IMR-90 (cell line): ENCODE results near the gene PACC1. TPM values are rescaled to one million over a fixed set of nuclear protein-coding genes. Genes with fewer than 3 reads are reported as not detected.
A peak's percentile ranks its signal among the peaks of the same experiment; 100 is the strongest.

Experiments
- ATAC-seq: fragments of 200-7000 bp; cut with Tn5 transposase; 2 replicates; pipeline ENCODE4 v1.9.1; 2020; ENCODE audit warnings: low read depth, mild to moderate bottlenecking, moderate library complexity
- BruUV-seq: library from RNA; stranded (reverse); fragments of 400-500 nt; replicated peaks from 2 replicates; lab custom pipeline; 2021; lab: Mats Ljungman, UMichigan
- CTCF ChIA-PET: fragments of 300-600 bp; formaldehyde crosslinking; extraction: SDS; loops from one replicate; lab custom pipeline; 2021; ENCODE audit warnings: antibody characterized with exemption; lab: Yijun Ruan, JAX
- POLR2A ChIA-PET: fragments of 300-600 bp; sonication (Branson Sonifier 250); formaldehyde crosslinking; loops from one replicate; lab custom pipeline; 2022; ENCODE audit warnings: antibody characterized with exemption; ENCODE audit not compliant: unreplicated experiment; lab: Charles Lee
- DNase-seq: peaks from one replicate; pipeline ENCODE4 v3.0.0; 2013
- H2AFZ ChIP-seq: replicated peaks from 2 replicates; pipeline ENCODE3; 2013; ENCODE audit warnings: low read length, mild to moderate bottlenecking; ENCODE audit not compliant: poor library complexity
- H2AK5ac ChIP-seq: 2 replicates; pipeline ENCODE4 v1.6.1; 2013; ENCODE audit warnings: low read depth, low read length, inconsistent platforms
- H2AK9ac ChIP-seq: replicated peaks from 2 replicates; pipeline ENCODE3; 2013; ENCODE audit warnings: mild to moderate bottlenecking, low read depth, low read length, moderate library complexity; ENCODE audit not compliant: poor library complexity
- H2BK120ac ChIP-seq: 2 replicates; pipeline ENCODE4 v1.6.1; 2013; ENCODE audit warnings: low read depth, low read length, inconsistent platforms
- H2BK15ac ChIP-seq: 3 replicates; pipeline ENCODE4 v1.6.1; 2013; ENCODE audit warnings: low read depth, low read length, inconsistent platforms
- H2BK20ac ChIP-seq: 2 replicates; pipeline ENCODE4 v1.6.1; 2013; ENCODE audit warnings: low read depth, mild to moderate bottlenecking, inconsistent platforms, low read length, moderate library complexity
- H2BK5ac ChIP-seq: 2 replicates; pipeline ENCODE4 v1.6.1; 2013; ENCODE audit warnings: mild to moderate bottlenecking, low read depth, low read length, inconsistent platforms; ENCODE audit not compliant: poor library complexity, severe bottlenecking
- H3K14ac ChIP-seq: replicated peaks from 2 replicates; pipeline ENCODE4 v1.6.1; 2013; ENCODE audit warnings: low read depth, low read length, inconsistent platforms
- H3K18ac ChIP-seq: 2 replicates; pipeline ENCODE4 v1.6.1; 2013; ENCODE audit warnings: low read depth, low read length, control low read depth
- H3K23ac ChIP-seq: 2 replicates; pipeline ENCODE4 v1.6.1; 2013; ENCODE audit warnings: low read depth, low read length, inconsistent platforms
- H3K27ac ChIP-seq: 2 replicates; pipeline ENCODE4 v1.5.1; 2013; ENCODE audit warnings: mild to moderate bottlenecking, control low read depth, low read length; ENCODE audit not compliant: insufficient read depth
- H3K27me3 ChIP-seq: 2 replicates; pipeline ENCODE4 v1.6.1; 2013; ENCODE audit warnings: low read length; ENCODE audit not compliant: control insufficient read depth, insufficient read depth
- H3K36me3 ChIP-seq: 2 replicates; pipeline ENCODE4 v1.6.1; 2013; ENCODE audit warnings: low read length, mixed read lengths; ENCODE audit not compliant: control insufficient read depth, insufficient read depth
- H3K4ac ChIP-seq: 2 replicates; pipeline ENCODE4 v1.6.1; 2013; ENCODE audit warnings: low read depth, low read length, inconsistent platforms
- H3K4me1 ChIP-seq: 2 replicates; pipeline ENCODE4 v1.6.1; 2013; ENCODE audit warnings: low read length, mixed read lengths; ENCODE audit not compliant: control insufficient read depth, insufficient read depth
- H3K4me2 ChIP-seq: 2 replicates; pipeline ENCODE4 v1.6.1; 2013; ENCODE audit warnings: low read depth, mild to moderate bottlenecking, control low read depth, low read length, moderate library complexity
- H3K4me3 ChIP-seq: 2 replicates; pipeline ENCODE4 v1.5.1; 2013; ENCODE audit warnings: low read depth, mild to moderate bottlenecking, control low read depth, low read length, moderate library complexity; ENCODE audit not compliant: insufficient read depth
- H3K56ac ChIP-seq: 2 replicates; pipeline ENCODE4 v1.6.1; 2013; ENCODE audit warnings: low read length, inconsistent platforms; ENCODE audit not compliant: insufficient read depth; ENCODE audit errors: extremely low read depth
- H3K79me1 ChIP-seq, 2 experiments: 2 replicates each; pipeline ENCODE4 v1.6.1; 2013; ENCODE audit warnings: low read length in 2 of 2, inconsistent platforms in 1 of 2, low read depth in 1 of 2
- H3K9ac ChIP-seq: 2 replicates; pipeline ENCODE4 v1.6.1; 2013; ENCODE audit warnings: low read depth, low read length, control low read depth
- H3K9me1 ChIP-seq: 2 replicates; pipeline ENCODE4 v1.6.1; 2013; ENCODE audit warnings: low read length, inconsistent platforms; ENCODE audit not compliant: insufficient read depth
- H3K9me3 ChIP-seq: 2 replicates; pipeline ENCODE4 v1.6.1; 2013; ENCODE audit warnings: low read length; ENCODE audit not compliant: control insufficient read depth, insufficient read depth
- H4K20me1 ChIP-seq: 2 replicates; pipeline ENCODE4 v1.6.1; 2013; ENCODE audit warnings: low read length, inconsistent platforms; ENCODE audit not compliant: insufficient read depth
- H4K5ac ChIP-seq: 2 replicates; pipeline ENCODE4 v1.6.1; 2013; ENCODE audit warnings: mild to moderate bottlenecking, low read depth, low read length, control low read depth
- H4K8ac ChIP-seq, 2 experiments: 2 replicates each; pipeline ENCODE4 v1.6.1; 2013; ENCODE audit warnings: low read depth in 2 of 2, low read length in 2 of 2, control low read depth in 1 of 2, inconsistent platforms in 1 of 2
- H4K91ac ChIP-seq: 2 replicates; pipeline ENCODE4 v1.6.1; 2013; ENCODE audit warnings: low read depth, low read length, inconsistent platforms; ENCODE audit not compliant: insufficient read depth
- MAFK ChIP-seq: IDR thresholded peaks from 2 replicates; pipeline ENCODE4 v1.6.1; 2012; ENCODE audit warnings: low read depth, low read length, improper control_type of control experiment
- WGBS, 2 experiments: methylation state at CpG; one replicate each; pipeline versions ENCODE4 v1.1.5 to v1.1.7; 2013; ENCODE audit warnings: missing lambda C conversion rate in 2 of 2; ENCODE audit not compliant: insufficient read length in 1 of 2; ENCODE audit errors: extremely low coverage in 2 of 2; 5-methylcytosine and 5-hydroxymethylcytosine counted together
- dilution Hi-C: fragments of 300-500 bp; cut with HindIII; formaldehyde crosslinking; loops from one replicate; pipeline ENCODE4 v1.14.3; 2018; ENCODE audit warnings: low sequenced_read_pairs; ENCODE audit not compliant: unreplicated experiment
- in situ Hi-C: fragments of 300-500 bp; cut with MboI; formaldehyde crosslinking; loops from 3 replicates; pipeline ENCODE4 v1.14.3; 2019; ENCODE audit warnings: low sequenced_read_pairs, inconsistent platforms, mixed read lengths
- intact Hi-C: fragments of 100-400 bp; cut with micrococcal nuclease; formaldehyde crosslinking; loops from 2 replicates; pipeline ENCODE4 v1.10.0; 2022
- polyA plus RNA-seq, 3 experiments: library from polyadenylated mRNA; depleted of rRNA; stranded (reverse); fragments of >200 nt; gene quantifications; 2 replicates each; pipeline ENCODE4 v1.2.3, GENCODE V29; 2012; ENCODE audit warnings: low replicate concordance in 1 of 3
- total RNA-seq: library from RNA; depleted of rRNA; stranded (reverse); fragments of >200 nt; gene quantifications from 2 replicates; pipeline ENCODE4 v1.2.3, GENCODE V29; 2012
- TF ChIP-seq, protein P1 (sequence below): fragments of 150-350 bp; IDR thresholded peaks from 2 replicates; pipeline ENCODE4 v1.6.1; 2016; ENCODE audit warnings: low read depth, mild to moderate bottlenecking, low read length, moderate library complexity, borderline replicate concordance

The PACC1 gene
- total and polyA plus RNA-seq, 2 of the 4 experiments (the other 2 are of a cell fraction) = 8.6 to 13.4 TPM

DNA sequence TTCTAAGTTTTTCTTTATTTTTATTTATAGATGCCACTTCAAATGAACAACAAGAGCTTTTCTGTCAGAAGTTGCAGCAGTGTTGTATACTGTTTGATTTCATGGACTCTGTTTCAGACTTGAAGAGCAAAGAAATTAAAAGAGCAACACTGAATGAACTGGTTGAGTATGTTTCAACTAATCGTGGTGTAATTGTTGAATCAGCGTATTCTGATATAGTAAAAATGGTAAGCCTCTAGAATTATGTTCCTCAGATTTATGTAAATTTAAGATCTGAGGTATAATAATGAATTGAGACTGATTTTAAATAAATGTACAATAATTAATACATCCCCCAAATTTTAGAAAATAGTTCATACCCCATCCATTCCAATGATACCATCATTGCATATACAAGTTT is 85.6 kb downstream of the PACC1 start:
- Histone ChIP-seq H3K36me3 (peaks cover 1% of the 10 kb centered on the region; the same call in 1 of the 2 replicates), H3K27ac (no peak overlapping the region), H3K23ac (no peak overlapping the region), H2BK20ac (no peak overlapping the region), H2BK5ac (no peak overlapping the region), H3K79me1 (peaks cover 9 to 18% of the 10 kb centered on the region in 2 experiments), H2AK5ac (no peak overlapping the region), H3K4me2 (no peak overlapping the region), H3K56ac (no peak overlapping the region), H3K4me1 (no peaks in the 10 kb centered on the region), H3K9me3 (no peaks in the 10 kb centered on the region), H2BK120ac (no peak overlapping the region), H3K27me3 (no peaks in the 10 kb centered on the region), H4K8ac (no peak overlapping the region), H4K20me1 (peaks cover 8% of the 10 kb centered on the region; the same call in 1 of the 2 replicates), H3K9me1 (no peaks in the 10 kb centered on the region), H3K14ac (no peak overlapping the region), H2AK9ac (no peak overlapping the region), H3K18ac (no peak overlapping the region), H4K91ac (no peak overlapping the region), H2AFZ (no peak overlapping the region), H3K4ac (no peak overlapping the region), H2BK15ac (no peak overlapping the region), H4K5ac (no peak overlapping the region), H3K9ac (no peak overlapping the region), H3K4me3 (no peak overlapping the region)
- in situ Hi-C loops = no loop called here
- DNase-seq (no peak), ATAC-seq (no peak)
- no TSS peak for BruUV-seq
- ChIA-PET POLR2A (no interaction called here), CTCF (no interaction called here)
- no CpG with 5 or more reads among the region's 2 CpGs for WGBS, 2 experiments
- TF ChIP-seq, protein P1, sequence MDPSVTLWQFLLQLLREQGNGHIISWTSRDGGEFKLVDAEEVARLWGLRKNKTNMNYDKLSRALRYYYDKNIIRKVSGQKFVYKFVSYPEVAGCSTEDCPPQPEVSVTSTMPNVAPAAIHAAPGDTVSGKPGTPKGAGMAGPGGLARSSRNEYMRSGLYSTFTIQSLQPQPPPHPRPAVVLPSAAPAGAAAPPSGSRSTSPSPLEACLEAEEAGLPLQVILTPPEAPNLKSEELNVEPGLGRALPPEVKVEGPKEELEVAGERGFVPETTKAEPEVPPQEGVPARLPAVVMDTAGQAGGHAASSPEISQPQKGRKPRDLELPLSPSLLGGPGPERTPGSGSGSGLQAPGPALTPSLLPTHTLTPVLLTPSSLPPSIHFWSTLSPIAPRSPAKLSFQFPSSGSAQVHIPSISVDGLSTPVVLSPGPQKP = no peak
- peak; percentile 83 for TF ChIP-seq MAFK
- intact Hi-C loops = no loop called here
- dilution Hi-C loops = no loop called here
